Hematopoietic multipotent progenitor cell treated with erythropoietin and hydrocortisone succinate and interleukin-3 and kit ligand, for 17 days (in vitro differentiated cells): Measurements from ENCODE around the gene ILK.

Source experiments
- DNase-seq: peaks from one replicate; pipeline ENCODE4 v3.0.0-alpha.2; 2015; ENCODE audit warnings: low spot score

Gene ILK

GRCh38 chr11:6636480-6636879 lies 32.9 kb downstream of the ILK start:
- no peak for DNase-seq

DNA sequence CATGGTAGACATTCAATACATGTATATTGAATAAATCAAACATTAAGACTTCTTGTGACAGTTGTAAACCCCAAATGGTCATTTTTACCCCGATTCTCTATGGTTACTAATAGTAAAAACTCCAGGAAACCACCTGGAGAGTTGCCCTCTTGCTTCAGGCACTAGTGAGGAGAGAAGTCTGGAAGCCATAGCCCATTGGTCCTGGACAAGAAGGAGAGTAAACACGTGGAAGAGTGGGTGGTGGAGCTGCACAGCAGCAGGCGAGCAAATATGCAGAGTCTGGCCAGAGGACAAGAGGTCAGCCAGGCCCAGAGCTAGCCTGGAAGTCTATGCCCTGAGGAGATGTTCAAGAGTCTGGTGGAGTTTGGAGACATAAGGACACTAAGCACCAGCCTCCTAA lies 34.3 kb downstream of the ILK start:
- no peak for DNase-seq

DNA sequence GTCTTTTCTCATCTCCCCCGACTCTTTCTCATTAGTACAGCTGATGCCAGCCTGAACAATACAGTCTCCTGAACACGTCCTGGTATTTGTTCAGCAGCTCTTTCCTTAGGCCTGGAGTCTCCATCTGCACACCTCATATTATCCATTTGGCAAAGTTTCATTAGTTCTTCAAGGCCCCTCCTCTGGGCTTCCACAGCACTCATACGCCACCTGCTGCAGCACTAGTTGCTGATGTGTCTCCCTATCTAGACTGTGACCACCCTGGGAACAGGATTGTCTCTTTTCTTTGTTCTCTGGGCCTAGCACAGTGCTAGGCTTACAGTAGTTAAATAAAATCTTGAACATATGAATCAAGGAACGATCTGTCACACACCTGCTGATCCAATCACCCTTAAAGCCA lies 34.9 kb downstream of the ILK start:
- DNase-seq, result peak; percentile 64

GRCh38 chr11:6640036-6640984 lies 36.7 kb downstream of the ILK start:
- no peak for DNase-seq

DNA sequence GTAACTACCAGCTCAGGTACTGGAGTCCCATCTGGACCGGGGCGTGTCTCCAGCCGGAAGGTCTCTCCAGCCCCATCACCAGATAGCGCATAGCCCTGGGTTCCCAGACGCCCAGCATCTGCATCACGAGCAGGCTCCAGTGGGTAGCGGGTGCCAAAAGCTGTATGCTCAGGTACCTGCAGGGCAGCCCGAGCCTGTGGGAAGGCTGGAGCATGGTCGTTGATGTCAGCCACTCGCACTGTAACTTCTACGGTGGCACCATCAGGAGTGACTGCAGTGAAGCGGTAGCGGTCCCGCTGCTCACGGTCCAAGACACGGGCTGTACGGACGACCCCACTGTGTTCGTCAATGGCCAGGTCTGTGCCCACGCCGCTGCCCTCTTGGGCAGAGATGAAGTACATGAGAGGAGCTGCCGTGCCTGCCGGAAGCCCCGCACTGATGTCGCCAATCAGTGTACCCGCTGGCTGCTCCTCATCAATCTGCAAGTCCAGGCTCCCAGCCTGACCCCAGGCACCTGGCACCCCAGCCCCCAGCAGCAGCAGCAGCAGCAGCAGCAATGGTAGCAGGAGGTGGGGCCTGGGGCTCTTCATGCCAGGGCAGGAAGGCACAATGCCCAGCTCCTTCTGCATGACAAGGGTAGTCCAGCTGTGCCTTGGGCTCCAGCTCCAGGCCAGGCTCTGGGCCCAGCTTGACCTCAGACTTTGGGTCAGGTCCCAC lies 37.6 kb downstream of the ILK start:
- DNase-seq, result no peak

DNA sequence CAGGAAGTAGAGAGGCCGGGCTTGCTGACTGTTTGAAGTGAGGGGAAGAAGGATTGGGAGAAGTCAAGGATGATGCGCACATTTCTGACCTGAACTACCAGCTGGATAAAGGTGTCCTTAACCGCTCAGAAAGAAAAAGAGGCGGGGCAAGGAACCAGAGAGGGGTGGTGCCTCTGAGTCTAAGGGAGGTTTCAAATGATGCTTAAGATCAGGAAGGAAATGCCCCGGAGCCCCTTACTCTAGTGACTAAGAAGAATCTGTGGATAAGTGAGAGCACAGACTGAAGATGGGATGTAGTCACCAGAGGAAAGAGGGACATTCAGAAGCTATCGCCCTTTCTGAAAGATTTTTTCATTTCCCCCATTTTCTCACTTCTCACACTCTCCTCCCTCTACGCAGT lies 39.4 kb downstream of the ILK start:
- DNase-seq, result no peak

- no peak for DNase-seq
These were observed 42.5 kb downstream of the ILK start for GRCh38 chr11:6646071-6646470.

GRCh38 chr11:6646576-6646917 lies 43.0 kb downstream of the ILK start:
- no peak for DNase-seq

DNA sequence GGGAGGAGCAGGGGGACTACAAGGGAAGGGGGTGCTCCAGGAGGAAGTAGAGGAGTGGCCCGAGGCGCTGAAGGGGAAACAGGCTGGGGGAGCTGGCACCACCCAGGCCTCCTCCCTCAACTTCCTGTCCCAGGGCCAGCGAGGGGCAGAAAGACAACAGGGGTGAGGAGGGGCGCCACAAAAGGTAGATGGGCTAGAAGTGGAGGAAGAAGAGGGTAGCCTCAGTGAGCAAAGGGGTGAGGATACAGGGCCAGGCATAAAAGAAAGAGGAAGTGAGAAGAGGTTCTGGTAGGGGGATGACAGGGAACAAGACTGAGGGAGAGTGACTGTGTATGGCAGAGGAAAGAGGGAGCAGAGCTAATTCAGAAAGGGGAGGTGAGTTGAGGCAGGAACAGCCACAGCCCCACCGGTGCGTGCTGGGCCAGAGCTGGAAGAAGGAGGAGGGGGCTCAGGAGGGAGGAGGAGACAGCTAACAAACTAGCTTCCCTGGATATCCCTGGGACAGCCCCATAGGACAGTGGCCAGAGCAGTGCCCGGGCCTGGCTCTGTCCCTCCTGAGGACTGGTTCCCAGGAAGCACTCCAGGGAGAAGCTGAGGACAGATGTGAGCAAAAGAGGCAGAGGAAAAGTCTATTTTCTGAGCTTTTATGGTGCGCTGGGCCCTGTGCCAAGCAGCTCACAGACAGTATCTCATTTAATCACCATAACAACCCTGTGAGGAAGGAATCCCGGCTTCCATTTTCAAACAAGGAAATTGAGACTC lies 43.5 kb downstream of the ILK start:
- no peak for DNase-seq

GRCh38 chr11:6647836-6648235 lies 44.3 kb downstream of the ILK start:
- no peak for DNase-seq

GRCh38 chr11:6648501-6648900 lies 44.9 kb downstream of the ILK start:
- DNase-seq, result no peak

DNA sequence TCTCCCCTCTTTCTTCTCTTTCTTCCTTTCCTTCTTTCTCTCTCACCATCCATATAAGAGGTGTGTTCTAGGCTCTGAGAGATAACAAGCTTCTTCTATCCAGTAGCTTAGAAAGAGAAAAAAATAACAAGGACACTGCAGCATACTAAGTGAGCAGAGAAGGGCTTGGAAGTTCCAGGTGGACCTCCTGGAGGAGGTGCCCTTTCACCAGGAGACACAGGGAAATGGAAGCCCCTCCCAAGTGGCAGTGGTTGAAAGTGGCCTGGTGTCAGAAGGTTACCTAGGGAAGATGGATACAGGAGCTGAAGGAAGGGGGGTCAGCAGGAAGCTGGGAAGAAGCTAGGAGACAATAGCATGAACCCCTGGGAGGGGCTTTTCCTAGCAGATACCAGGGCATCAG lies 46.5 kb downstream of the ILK start:
- no peak for DNase-seq

GRCh38 chr11:6650980-6651379 lies 47.4 kb downstream of the ILK start:
- DNase-seq, result no peak

GRCh38 chr11:6652182-6652581 lies 48.6 kb downstream of the ILK start:
- no peak for DNase-seq

DNA sequence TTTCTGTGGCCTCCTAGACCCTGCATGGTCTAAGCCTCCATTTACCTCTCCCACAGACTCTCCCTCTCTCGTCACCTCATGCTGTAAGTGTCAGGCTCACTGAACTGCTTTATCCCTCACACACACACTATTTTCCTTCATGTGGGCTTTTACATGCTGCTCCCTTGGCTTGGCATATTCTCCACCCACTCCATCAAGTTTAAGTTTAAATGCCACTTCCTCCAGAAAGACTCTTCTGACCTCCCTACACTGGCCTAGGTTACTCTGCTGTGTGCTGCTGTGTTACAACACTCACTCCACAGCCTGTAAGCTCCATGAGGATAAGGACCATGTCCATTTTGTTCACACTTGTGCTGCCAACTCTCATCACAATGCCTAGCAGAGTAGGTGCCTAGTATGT lies 49.5 kb downstream of the ILK start:
- no peak for DNase-seq

DNA sequence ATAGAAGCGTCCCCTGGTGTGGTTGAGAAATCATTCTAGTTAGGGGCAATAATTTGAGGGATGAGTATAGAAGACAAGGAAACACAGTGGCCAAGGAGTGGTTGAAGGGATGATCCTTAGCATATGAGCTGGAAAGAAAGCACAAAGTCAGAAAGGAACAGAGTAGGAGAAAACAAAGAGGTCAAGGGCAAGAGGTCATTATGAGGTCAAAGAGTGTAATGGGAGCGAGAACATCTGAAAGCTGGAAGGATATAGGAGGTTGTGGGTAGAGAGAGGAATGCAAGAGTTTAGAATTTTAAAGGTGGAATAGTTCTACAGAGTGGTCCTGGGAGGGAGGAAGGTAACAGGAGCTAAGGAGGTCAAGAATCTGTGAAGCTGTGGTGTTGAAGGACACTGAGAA lies 50.1 kb downstream of the ILK start:
- DNase-seq, result no peak

DNA sequence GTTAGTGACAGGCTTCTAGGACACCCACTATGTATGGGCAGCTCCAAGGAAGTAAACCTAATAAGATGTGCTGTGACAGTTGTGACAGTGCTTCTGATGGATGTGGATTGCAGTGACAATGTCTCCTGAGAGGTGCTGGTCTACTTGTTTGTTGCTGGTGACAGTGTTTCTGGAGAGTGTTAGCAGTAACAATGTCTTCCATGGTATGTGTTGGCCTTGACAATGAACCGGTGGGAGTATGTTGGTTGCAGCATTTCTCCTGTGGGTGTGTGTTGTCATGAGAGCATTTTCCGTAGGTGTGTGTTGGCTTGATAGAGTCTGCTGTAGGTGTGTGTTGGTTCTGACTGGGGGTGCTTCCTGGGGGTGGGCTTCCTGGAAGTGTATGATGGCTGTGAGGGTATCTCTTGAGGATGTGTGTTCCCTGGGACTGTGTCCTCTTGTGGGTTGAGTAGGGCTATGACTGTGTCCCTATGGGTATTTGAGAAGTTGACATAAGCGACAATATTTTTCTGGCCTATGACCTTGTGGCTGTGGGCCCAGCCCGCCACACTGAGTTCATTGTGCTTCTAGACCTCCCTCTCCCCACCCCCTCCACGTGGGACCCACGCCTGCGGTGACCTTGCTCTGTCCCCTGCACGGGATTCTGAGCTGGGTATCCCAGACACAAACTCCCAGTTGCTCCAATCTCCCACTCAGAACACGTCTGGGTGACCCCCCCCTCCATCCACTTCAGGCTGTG lies 50.9 kb downstream of the ILK start:
- DNase-seq, result no peak

DNA sequence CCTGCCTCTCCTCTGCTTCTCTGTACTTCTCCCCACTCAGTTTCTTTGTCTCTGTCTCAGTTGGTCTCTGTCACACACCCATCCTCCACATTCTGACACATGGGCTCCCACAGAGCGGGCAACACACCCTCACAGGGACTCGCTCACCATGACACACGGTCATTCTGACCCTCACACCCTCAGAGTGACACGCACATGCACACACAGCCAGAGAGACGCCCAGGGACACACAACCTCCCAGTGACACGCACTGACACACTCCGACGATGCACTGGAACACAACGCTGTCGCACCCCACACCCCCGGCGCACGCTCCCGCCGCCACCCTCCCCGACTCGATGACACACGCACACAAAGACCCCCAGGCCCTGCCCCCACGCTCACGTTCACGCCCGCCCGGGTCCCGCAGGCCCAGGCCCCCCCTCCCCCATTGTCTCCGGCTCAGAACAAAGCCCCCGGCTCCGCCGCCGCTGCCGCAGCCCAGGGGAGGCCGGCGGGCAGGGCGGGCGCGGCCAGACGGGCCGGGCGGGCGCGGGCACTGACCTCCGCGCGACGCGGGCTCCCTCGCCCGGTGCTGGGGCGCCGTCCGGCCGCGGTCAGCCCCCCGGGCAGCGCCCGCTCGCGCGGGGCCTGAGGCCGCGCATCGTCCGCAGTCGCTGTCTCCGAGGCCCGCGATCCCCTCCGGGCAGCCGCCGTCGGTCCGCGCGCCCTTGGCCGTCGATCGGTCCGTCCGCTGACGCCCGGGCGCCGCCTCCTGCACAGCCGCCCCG lies 51.6 kb downstream of the ILK start:
- no peak for DNase-seq

- no peak for DNase-seq
These were observed 52.4 kb downstream of the ILK start, which contains the start of gene DCHS1 for GRCh38 chr11:6655790-6656583. DCHS1 (minus strand) TSS chr11:6655809; CDS start chr11:6641613, 14,196 bp downstream.

DNA sequence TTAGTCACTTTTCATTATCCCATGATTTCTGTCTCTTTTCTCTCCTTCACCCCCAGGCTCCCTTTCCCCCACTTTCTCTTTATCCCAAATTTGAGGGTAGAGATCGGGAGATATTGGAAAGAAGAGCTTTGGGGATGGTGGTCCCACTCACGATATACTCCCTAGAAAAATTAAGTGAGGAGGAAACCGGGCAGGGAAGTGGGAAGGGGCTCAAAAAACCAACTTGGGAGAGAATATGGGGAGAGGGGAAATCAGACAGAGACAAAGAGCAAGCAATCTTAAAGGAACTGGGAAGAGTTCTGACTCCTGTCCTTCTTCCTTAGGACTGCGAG lies 53.0 kb downstream of the ILK start:
- DNase-seq, result no peak

- no peak for DNase-seq
These were observed 53.4 kb downstream of the ILK start for GRCh38 chr11:6656936-6657335.
